ENCODE measurements around the gene PEX5.

DNA sequence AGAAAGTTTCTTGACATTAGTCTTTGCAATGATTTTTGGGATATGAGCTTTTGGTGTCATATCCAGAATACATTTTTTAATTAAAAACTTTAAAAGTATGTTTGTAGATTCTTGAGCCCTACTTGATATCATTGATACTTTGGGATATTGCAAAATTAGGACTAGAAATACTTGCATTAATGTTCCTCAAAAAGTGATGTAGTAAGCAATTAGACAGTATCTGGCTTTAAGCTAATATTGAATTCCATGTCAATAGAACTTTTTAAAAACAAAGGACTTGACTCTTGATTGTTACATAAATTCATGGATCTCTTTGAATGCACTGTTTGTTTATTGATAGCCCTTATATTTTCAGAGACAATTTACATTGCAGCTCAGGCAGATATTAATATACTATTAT is 15.6 kb downstream of the PEX5 start:
- TF ChIP-seq, protein P1, sequence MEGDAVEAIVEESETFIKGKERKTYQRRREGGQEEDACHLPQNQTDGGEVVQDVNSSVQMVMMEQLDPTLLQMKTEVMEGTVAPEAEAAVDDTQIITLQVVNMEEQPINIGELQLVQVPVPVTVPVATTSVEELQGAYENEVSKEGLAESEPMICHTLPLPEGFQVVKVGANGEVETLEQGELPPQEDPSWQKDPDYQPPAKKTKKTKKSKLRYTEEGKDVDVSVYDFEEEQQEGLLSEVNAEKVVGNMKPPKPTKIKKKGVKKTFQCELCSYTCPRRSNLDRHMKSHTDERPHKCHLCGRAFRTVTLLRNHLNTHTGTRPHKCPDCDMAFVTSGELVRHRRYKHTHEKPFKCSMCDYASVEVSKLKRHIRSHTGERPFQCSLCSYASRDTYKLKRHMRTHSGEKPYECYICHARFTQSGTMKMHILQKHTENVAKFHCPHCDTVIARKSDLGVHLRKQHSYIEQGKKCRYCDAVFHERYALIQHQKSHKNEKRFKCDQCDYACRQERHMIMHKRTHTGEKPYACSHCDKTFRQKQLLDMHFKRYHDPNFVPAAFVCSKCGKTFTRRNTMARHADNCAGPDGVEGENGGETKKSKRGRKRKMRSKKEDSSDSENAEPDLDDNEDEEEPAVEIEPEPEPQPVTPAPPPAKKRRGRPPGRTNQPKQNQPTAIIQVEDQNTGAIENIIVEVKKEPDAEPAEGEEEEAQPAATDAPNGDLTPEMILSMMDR (IDR thresholded peaks at IDR 0.05; ENCODE audit: insufficient read depth, low read depth, low read length), result no peak
- no peak for TF ChIP-seq EZH2 (IDR thresholded peaks at IDR 0.05; ENCODE audit: insufficient read depth, low read length)
